ENCODE results near the gene PLPP1.

PLPP1 gene

GRCh38 chr5:55523293-55523692 is 11.5 kb downstream of the PLPP1 start:
- Histone ChIP-seq H3K4me3 (ENCODE audit: low read length) (no peak overlapping the region), H3K9ac (ENCODE audit: low read length) (no peak overlapping the region), H3K79me2 (ENCODE audit: low read length) (no peaks in the 10 kb centered on the region)

GRCh38 chr5:55521881-55522280 is 12.9 kb downstream of the PLPP1 start:
- no peaks in the 10 kb centered on the region for H3K27me3 ChIP-seq (replicated peaks; ENCODE audit: insufficient read depth, low read length)
- no peak overlapping the region for H3K27ac ChIP-seq (ENCODE audit: low read length)
- H3F3A ChIP-seq (ENCODE audit: insufficient read depth, low read length): no peaks in the 10 kb centered on the region
- TF ChIP-seq, protein P1, sequence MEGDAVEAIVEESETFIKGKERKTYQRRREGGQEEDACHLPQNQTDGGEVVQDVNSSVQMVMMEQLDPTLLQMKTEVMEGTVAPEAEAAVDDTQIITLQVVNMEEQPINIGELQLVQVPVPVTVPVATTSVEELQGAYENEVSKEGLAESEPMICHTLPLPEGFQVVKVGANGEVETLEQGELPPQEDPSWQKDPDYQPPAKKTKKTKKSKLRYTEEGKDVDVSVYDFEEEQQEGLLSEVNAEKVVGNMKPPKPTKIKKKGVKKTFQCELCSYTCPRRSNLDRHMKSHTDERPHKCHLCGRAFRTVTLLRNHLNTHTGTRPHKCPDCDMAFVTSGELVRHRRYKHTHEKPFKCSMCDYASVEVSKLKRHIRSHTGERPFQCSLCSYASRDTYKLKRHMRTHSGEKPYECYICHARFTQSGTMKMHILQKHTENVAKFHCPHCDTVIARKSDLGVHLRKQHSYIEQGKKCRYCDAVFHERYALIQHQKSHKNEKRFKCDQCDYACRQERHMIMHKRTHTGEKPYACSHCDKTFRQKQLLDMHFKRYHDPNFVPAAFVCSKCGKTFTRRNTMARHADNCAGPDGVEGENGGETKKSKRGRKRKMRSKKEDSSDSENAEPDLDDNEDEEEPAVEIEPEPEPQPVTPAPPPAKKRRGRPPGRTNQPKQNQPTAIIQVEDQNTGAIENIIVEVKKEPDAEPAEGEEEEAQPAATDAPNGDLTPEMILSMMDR (IDR thresholded peaks at IDR 0.05; ENCODE audit: low read length): no peak
- TF ChIP-seq EZH2 (optimal IDR thresholded peaks at IDR 0.05; ENCODE audit: low read depth, low read length): no peak
- TF ChIP-seq EZH2phosphoT487 (IDR thresholded peaks at IDR 0.05; ENCODE audit: low read length): no peak
- no peak overlapping the region for H3K9ac ChIP-seq (ENCODE audit: low read length)
- H3K9me2 ChIP-seq (replicated peaks; ENCODE audit: insufficient read depth, low read length): no peaks in the 10 kb centered on the region
- H3K4me1 ChIP-seq (ENCODE audit: low read length): no peaks in the 10 kb centered on the region
- H3K79me2 ChIP-seq (ENCODE audit: low read length): no peaks in the 10 kb centered on the region
- DNase-seq: no peak
- no peaks in the 10 kb centered on the region for H3K36me3 ChIP-seq (replicated peaks; ENCODE audit: insufficient read depth, low read length)
- no peak overlapping the region for H2AFZ ChIP-seq (ENCODE audit: low read length)
- no peak overlapping the region for H3K4me3 ChIP-seq (ENCODE audit: low read length)
- H3K4me2 ChIP-seq (ENCODE audit: low read depth, low read length): no peak overlapping the region
- no peaks in the 10 kb centered on the region for H4K20me1 ChIP-seq (ENCODE audit: insufficient read depth, low read length)
- H3K9me3 ChIP-seq (replicated peaks; ENCODE audit: insufficient read depth, low read length): no peaks in the 10 kb centered on the region

More at GRCh38 chr5:55523293-55523692, 11.5 kb downstream of the PLPP1 start:
- TF ChIP-seq EZH2 (optimal IDR thresholded peaks at IDR 0.05; ENCODE audit: low read depth, low read length) (no peak), EZH2phosphoT487 (IDR thresholded peaks at IDR 0.05; ENCODE audit: low read length) (no peak)
- TF ChIP-seq, protein P1 (IDR thresholded peaks at IDR 0.05; ENCODE audit: low read length): no peak
- Histone ChIP-seq H3K27ac (ENCODE audit: low read length) (no peak overlapping the region), H2AFZ (ENCODE audit: low read length) (no peak overlapping the region), H4K20me1 (ENCODE audit: insufficient read depth, low read length) (no peaks in the 10 kb centered on the region), H3K27me3 (replicated peaks; ENCODE audit: insufficient read depth, low read length) (no peaks in the 10 kb centered on the region), H3K4me2 (ENCODE audit: low read depth, low read length) (no peak overlapping the region), H3K4me1 (ENCODE audit: low read length) (no peaks in the 10 kb centered on the region), H3K36me3 (replicated peaks; ENCODE audit: insufficient read depth, low read length) (no peaks in the 10 kb centered on the region), H3K9me2 (replicated peaks; ENCODE audit: insufficient read depth, low read length) (no peaks in the 10 kb centered on the region), H3K9me3 (replicated peaks; ENCODE audit: insufficient read depth, low read length) (no peaks in the 10 kb centered on the region), H3F3A (ENCODE audit: insufficient read depth, low read length) (no peaks in the 10 kb centered on the region)
- DNase-seq: no peak

- Histone ChIP-seq H3F3A (ENCODE audit: insufficient read depth, low read length) (no peaks in the 10 kb centered on the region), H3K9ac (ENCODE audit: low read length) (no peak overlapping the region), H3K4me3 (ENCODE audit: low read length) (no peak overlapping the region), H4K20me1 (ENCODE audit: insufficient read depth, low read length) (no peaks in the 10 kb centered on the region), H3K36me3 (replicated peaks; ENCODE audit: insufficient read depth, low read length) (no peaks in the 10 kb centered on the region), H3K27ac (ENCODE audit: low read length) (no peak overlapping the region), H3K79me2 (ENCODE audit: low read length) (no peaks in the 10 kb centered on the region), H3K4me2 (ENCODE audit: low read depth, low read length) (no peak overlapping the region), H2AFZ (ENCODE audit: low read length) (no peak overlapping the region), H3K9me2 (replicated peaks; ENCODE audit: insufficient read depth, low read length) (no peaks in the 10 kb centered on the region), H3K9me3 (replicated peaks; ENCODE audit: insufficient read depth, low read length) (no peaks in the 10 kb centered on the region), H3K27me3 (replicated peaks; ENCODE audit: insufficient read depth, low read length) (no peaks in the 10 kb centered on the region), H3K4me1 (ENCODE audit: low read length) (no peaks in the 10 kb centered on the region)
- no peak for DNase-seq
- TF ChIP-seq, protein P1 (IDR thresholded peaks at IDR 0.05; ENCODE audit: low read length): no peak
- no peak for TF ChIP-seq EZH2phosphoT487 (IDR thresholded peaks at IDR 0.05; ENCODE audit: low read length)
- no peak for TF ChIP-seq EZH2 (optimal IDR thresholded peaks at IDR 0.05; ENCODE audit: low read depth, low read length)
Measured at GRCh38 chr5:55520117-55520839, 14.5 kb downstream of the PLPP1 start.
